ENCODE data around the gene PPIE. TPM values are rescaled to one million over a fixed set of nuclear protein-coding genes. Genes with fewer than 3 reads are reported as not detected.

PPIE gene
- total RNA-seq (2014; rRNA removed; shearing (Covaris generic)): 19.9 and 35.3 TPM in 2 replicates
- 63.4 and 68.0 TPM in 2 replicates for polyA plus RNA-seq (2016; fragmentation: Nextera tagmentation; extraction: Ambion mirVana)

- peak within 1 kb of the TSS; percentile 92 for H3K4me3 ChIP-seq
- no peaks in the 10 kb centered on the region for H3K9me2 ChIP-seq (ENCODE audit: insufficient read depth)
- H3K36me3 ChIP-seq (ENCODE audit: low read depth): peaks cover 26% of the 10 kb centered on the region; the same call in 1 of the 2 replicates
- peak within 1 kb of the TSS; percentile 88 for H3K9ac ChIP-seq
- peaks cover 34% of the 10 kb centered on the region for H3K79me2 ChIP-seq (ENCODE audit: insufficient read depth)
- in situ Hi-C loops (cut with MboI): no loop called here
- peaks cover 2% of the 10 kb centered on the region; the same call in 1 of the 2 replicates for H3K27me3 ChIP-seq (replicated peaks; ENCODE audit: insufficient read depth)
- H3K9me3 ChIP-seq (ENCODE audit: low read depth): no peaks in the 10 kb centered on the region
- TF ChIP-seq EZH2phosphoT487 (IDR thresholded peaks at IDR 0.05; ENCODE audit: insufficient read depth, low read depth) (no peak), EZH2 (IDR thresholded peaks at IDR 0.05; ENCODE audit: insufficient read depth, poor library complexity, severe bottlenecking) (no peak)
- WGBS, 2 experiments (ENCODE audit: low coverage in 1 of 2, low lambda C conversion rate in 2 of 2, missing lambda C conversion rate in 2 of 2): 2 to 4% methylated on average over 37 to 41 of the region's 52 CpGs
- H3F3A ChIP-seq (ENCODE audit: insufficient read depth): no peaks in the 10 kb centered on the region
- peak within 1 kb of the TSS; percentile 47 for H3K27ac ChIP-seq
- peak within 1 kb of the TSS; percentile 88 for H3K4me2 ChIP-seq (ENCODE audit: unreplicated experiment)
- no peaks in the 10 kb centered on the region for H4K20me1 ChIP-seq (ENCODE audit: insufficient read depth)
- H3K4me1 ChIP-seq (ENCODE audit: insufficient read depth): peaks cover 16% of the 10 kb centered on the region
- peak; percentile 98 for DNase-seq
- peak within 1 kb of the TSS; percentile 94 for H2AFZ ChIP-seq
Measured at GRCh38 chr1:39738622-39739366, at the start of gene PPIE. TSS of gene PPIE (plus strand) at chr1:39738882. CDS start at chr1:39738901, 19 bp downstream.

GRCh38 chr1:39689214-39689613 is 49.5 kb upstream of the PPIE start:
- no peak overlapping the region for H2AFZ ChIP-seq
- DNase-seq: no peak
- H3K9me2 ChIP-seq (ENCODE audit: insufficient read depth): no peaks in the 10 kb centered on the region
- no peaks in the 10 kb centered on the region for H3K79me2 ChIP-seq (ENCODE audit: insufficient read depth)
- no peaks in the 10 kb centered on the region for H4K20me1 ChIP-seq (ENCODE audit: insufficient read depth)
- H3K36me3 ChIP-seq (ENCODE audit: low read depth): no peaks in the 10 kb centered on the region
- H3K4me1 ChIP-seq (ENCODE audit: insufficient read depth): no peaks in the 10 kb centered on the region
- TF ChIP-seq EZH2phosphoT487 (IDR thresholded peaks at IDR 0.05; ENCODE audit: insufficient read depth, low read depth) (no peak), EZH2 (IDR thresholded peaks at IDR 0.05; ENCODE audit: insufficient read depth, poor library complexity, severe bottlenecking) (no peak)
- WGBS, 2 experiments (ENCODE audit: low coverage in 1 of 2, low lambda C conversion rate in 2 of 2, missing lambda C conversion rate in 2 of 2): 86 to 89% methylated on average over 2 of the region's 2 CpGs
- H3K9me3 ChIP-seq (ENCODE audit: low read depth): no peaks in the 10 kb centered on the region
- H3K4me2 ChIP-seq (ENCODE audit: unreplicated experiment): no peak overlapping the region
- H3K4me3 ChIP-seq: no peak overlapping the region
- peaks cover 89% of the 10 kb centered on the region for H3K27me3 ChIP-seq (replicated peaks; ENCODE audit: insufficient read depth)
- in situ Hi-C loops (cut with MboI): no loop called here
- no peak overlapping the region for H3K27ac ChIP-seq
- H3F3A ChIP-seq (ENCODE audit: insufficient read depth): no peaks in the 10 kb centered on the region
- no peak overlapping the region for H3K9ac ChIP-seq

- no peak overlapping the region for H3K4me3 ChIP-seq
- H3K9me2 ChIP-seq (ENCODE audit: insufficient read depth): no peaks in the 10 kb centered on the region
- H4K20me1 ChIP-seq (ENCODE audit: insufficient read depth): no peaks in the 10 kb centered on the region
- H3K79me2 ChIP-seq (ENCODE audit: insufficient read depth): no peaks in the 10 kb centered on the region
- no peaks in the 10 kb centered on the region for H3K36me3 ChIP-seq (ENCODE audit: low read depth)
- TF ChIP-seq EZH2 (IDR thresholded peaks at IDR 0.05; ENCODE audit: insufficient read depth, poor library complexity, severe bottlenecking) (no peak), EZH2phosphoT487 (IDR thresholded peaks at IDR 0.05; ENCODE audit: insufficient read depth, low read depth) (no peak)
- H3K27ac ChIP-seq: no peak overlapping the region
- H2AFZ ChIP-seq: no peak overlapping the region
- no peaks in the 10 kb centered on the region for H3F3A ChIP-seq (ENCODE audit: insufficient read depth)
- no peaks in the 10 kb centered on the region for H3K9me3 ChIP-seq (ENCODE audit: low read depth)
- peaks cover 89% of the 10 kb centered on the region for H3K27me3 ChIP-seq (replicated peaks; ENCODE audit: insufficient read depth)
- H3K4me2 ChIP-seq (ENCODE audit: unreplicated experiment): no peak overlapping the region
- no peak overlapping the region for H3K9ac ChIP-seq
- H3K4me1 ChIP-seq (ENCODE audit: insufficient read depth): no peaks in the 10 kb centered on the region
- no peak for DNase-seq
- in situ Hi-C loops (cut with MboI): no loop called here
Measured at GRCh38 chr1:39689635-39690034, 49.0 kb upstream of the PPIE start.

GRCh38 chr1:39690225-39690624 is 48.5 kb upstream of the PPIE start:
- WGBS, 2 experiments (ENCODE audit: low coverage in 1 of 2, low lambda C conversion rate in 2 of 2, missing lambda C conversion rate in 2 of 2): 0 to 18% methylated on average over 1 to 2 of the region's 2 CpGs
- no peak for DNase-seq
- no peak overlapping the region for H3K4me2 ChIP-seq (ENCODE audit: unreplicated experiment)
- no peaks in the 10 kb centered on the region for H3K9me2 ChIP-seq (ENCODE audit: insufficient read depth)
- TF ChIP-seq EZH2phosphoT487 (IDR thresholded peaks at IDR 0.05; ENCODE audit: insufficient read depth, low read depth) (no peak), EZH2 (IDR thresholded peaks at IDR 0.05; ENCODE audit: insufficient read depth, poor library complexity, severe bottlenecking) (no peak)
- H2AFZ ChIP-seq: no peak overlapping the region
- no peaks in the 10 kb centered on the region for H3K79me2 ChIP-seq (ENCODE audit: insufficient read depth)
- H3K9me3 ChIP-seq (ENCODE audit: low read depth): no peaks in the 10 kb centered on the region
- H3K4me1 ChIP-seq (ENCODE audit: insufficient read depth): no peaks in the 10 kb centered on the region
- in situ Hi-C loops (cut with MboI): no loop called here
- H3K9ac ChIP-seq: no peak overlapping the region
- no peaks in the 10 kb centered on the region for H4K20me1 ChIP-seq (ENCODE audit: insufficient read depth)
- no peak overlapping the region for H3K4me3 ChIP-seq
- peaks cover 89% of the 10 kb centered on the region for H3K27me3 ChIP-seq (replicated peaks; ENCODE audit: insufficient read depth)
- H3K27ac ChIP-seq: no peak overlapping the region
- no peaks in the 10 kb centered on the region for H3F3A ChIP-seq (ENCODE audit: insufficient read depth)
- no peaks in the 10 kb centered on the region for H3K36me3 ChIP-seq (ENCODE audit: low read depth)

All from GM23248 (cell line).